ENCODE measurements around the gene RPL39L.

RPL39L gene

DNA sequence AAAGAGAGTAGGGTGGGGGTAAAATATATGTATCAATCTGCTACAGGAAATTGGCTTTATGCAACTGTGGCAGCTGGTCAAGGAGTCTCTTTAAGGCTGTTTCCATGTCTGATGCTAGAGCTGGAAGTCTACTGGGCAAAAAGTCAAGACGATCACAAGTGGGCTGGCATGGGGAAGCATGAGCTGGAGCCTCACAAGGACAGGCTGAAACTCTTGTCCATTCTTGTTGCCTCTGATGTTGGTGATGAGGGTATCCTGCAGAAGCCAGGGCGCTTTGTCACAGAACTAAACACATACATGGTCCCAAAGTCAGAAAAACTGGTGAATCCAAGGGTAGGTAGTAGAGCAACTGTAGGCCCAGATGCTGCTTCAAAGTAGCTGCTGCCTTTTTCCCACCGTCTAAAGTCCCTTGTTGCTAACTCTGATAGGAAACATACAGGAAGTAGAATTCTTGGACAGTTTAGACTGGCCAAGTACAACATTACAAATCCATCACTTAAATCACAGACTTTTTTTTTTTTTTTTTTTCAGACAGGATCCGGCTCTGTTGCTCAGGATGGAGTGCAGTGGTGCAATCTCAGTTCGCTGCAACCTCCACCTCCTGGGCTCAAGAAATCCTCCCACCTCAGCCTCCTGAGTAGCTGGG lies 54.2 kb downstream of the RPL39L start:
- H3K4me3 ChIP-seq (ENCODE audit: control insufficient read depth, low read depth, low read length), result no peak overlapping the region
- no peak for TF ChIP-seq CTCF (IDR thresholded peaks at IDR 0.05; ENCODE audit: control insufficient read depth, insufficient read depth, low read depth, low read length, missing control alignments)
- no peak for DNase-seq (ENCODE audit: low read depth)

GRCh38 chr3:187084580-187084979 lies 54.7 kb downstream of the RPL39L start:
- DNase-seq (ENCODE audit: low read depth), result no peak
- no peak overlapping the region for H3K4me3 ChIP-seq (ENCODE audit: control insufficient read depth, low read depth, low read length)
- TF ChIP-seq CTCF (IDR thresholded peaks at IDR 0.05; ENCODE audit: control insufficient read depth, insufficient read depth, low read depth, low read length, missing control alignments), result no peak

DNA sequence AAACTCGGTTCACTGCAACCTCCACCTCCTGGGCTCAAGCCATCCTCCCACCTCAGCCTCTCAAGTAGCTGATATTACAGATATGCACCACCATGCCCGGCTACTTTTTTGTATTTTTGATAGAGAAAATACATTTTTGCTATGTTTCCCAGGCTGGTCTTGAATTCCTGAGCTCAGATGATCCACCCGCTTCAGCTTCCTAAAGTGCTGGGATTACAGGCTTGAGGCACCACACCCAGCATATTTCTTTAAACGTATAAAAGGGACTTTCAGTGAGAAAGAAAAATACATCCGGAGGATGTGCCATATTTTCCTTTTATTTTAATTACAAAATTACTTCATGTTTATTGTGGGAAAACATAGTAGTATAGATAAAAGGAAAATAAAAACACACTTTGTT lies 55.2 kb downstream of the RPL39L start:
- TF ChIP-seq CTCF (IDR thresholded peaks at IDR 0.05; ENCODE audit: control insufficient read depth, insufficient read depth, low read depth, low read length, missing control alignments), result no peak
- no peak for DNase-seq (ENCODE audit: low read depth)
- no peak overlapping the region for H3K4me3 ChIP-seq (ENCODE audit: control insufficient read depth, low read depth, low read length)

- DNase-seq (ENCODE audit: low read depth), result no peak
- TF ChIP-seq CTCF (IDR thresholded peaks at IDR 0.05; ENCODE audit: control insufficient read depth, insufficient read depth, low read depth, low read length, missing control alignments), result no peak
- H3K4me3 ChIP-seq (ENCODE audit: control insufficient read depth, low read depth, low read length), result no peak overlapping the region
These were observed 56.4 kb downstream of the RPL39L start for GRCh38 chr3:187082758-187083375.

DNA sequence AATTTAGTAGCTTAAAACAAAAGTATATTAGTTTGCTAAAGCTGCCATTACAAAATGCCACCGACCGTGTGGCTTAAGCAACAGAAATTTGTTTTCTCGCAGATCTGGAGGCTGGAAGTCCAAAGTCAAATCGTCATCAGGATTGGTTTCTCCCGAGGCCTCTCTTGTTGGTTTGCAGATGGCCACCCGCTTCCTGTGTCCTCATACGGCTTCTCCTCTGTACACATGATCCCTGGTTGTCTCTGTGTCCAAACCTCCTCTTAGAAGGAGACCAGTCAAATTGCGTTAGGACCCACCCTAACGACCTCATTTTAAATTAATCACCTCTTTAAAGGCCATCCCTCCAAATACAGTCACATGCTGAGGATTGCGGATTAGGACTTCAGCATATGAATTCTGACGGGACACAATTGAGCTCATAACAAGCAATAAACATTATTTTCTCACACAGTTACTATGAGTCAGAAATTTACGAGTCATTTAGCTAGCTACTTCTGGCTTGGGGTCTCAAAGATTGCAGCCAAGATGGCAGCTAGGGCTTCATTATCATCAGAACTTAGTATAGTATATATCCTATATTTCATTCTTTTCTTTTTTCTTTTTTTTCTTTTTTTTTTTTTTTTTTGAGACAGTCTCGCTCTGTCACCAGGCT lies 58.4 kb downstream of the RPL39L start:
- H3K4me3 ChIP-seq (ENCODE audit: control insufficient read depth, low read depth, low read length), result no peak overlapping the region
- no peak for TF ChIP-seq CTCF (IDR thresholded peaks at IDR 0.05; ENCODE audit: control insufficient read depth, insufficient read depth, low read depth, low read length, missing control alignments)
- no peak for DNase-seq (ENCODE audit: low read depth)

GRCh38 chr3:187079090-187080022 lies 59.9 kb downstream of the RPL39L start:
- no peak overlapping the region for H3K4me3 ChIP-seq (ENCODE audit: control insufficient read depth, low read depth, low read length)
- no peak for DNase-seq (ENCODE audit: low read depth)
- no peak for TF ChIP-seq CTCF (IDR thresholded peaks at IDR 0.05; ENCODE audit: control insufficient read depth, insufficient read depth, low read depth, low read length, missing control alignments)
